A673 (cell line): Measurements from ENCODE around the gene WDR43. TPM values are rescaled to one million over a fixed set of nuclear protein-coding genes. Genes with fewer than 3 reads are reported as not detected.

ENCODE experiments used
- BruUV-seq: library from RNA; stranded (reverse); fragments of 400-500 nt; replicated peaks from 2 replicates; lab custom pipeline; 2021; lab: Mats Ljungman, UMichigan
- CTCF ChIA-PET: fragments of 300-600 bp; sonication (Branson Sonifier 250); formaldehyde crosslinking; loops from one replicate; lab custom pipeline; 2022; ENCODE audit warnings: antibody characterized with exemption; lab: Charles Lee
- POLR2A ChIA-PET: fragments of 300-600 bp; sonication (Branson Sonifier 250); formaldehyde crosslinking; loops from one replicate; lab custom pipeline; 2022; ENCODE audit warnings: antibody characterized with exemption; ENCODE audit not compliant: low non-redundant PET; lab: Charles Lee
- DNase-seq: peaks from one replicate; pipeline ENCODE4 v3.0.0-alpha.2; 2015; ENCODE audit warnings: low spot score
- H3K27ac ChIP-seq: fragments of 200-600 bp; sonication (generic); 2 replicates; pipeline ENCODE4 v1.5.1; 2016; ENCODE audit warnings: mixed run types, low read depth, mild to moderate bottlenecking, mixed read lengths, antibody characterized with exemption, low read length; ENCODE audit not compliant: poor library complexity, severe bottlenecking
- H3K27me3 ChIP-seq: fragments of 200-600 bp; sonication (generic); replicated peaks from 2 replicates; pipeline ENCODE4 v1.6.1; 2017; ENCODE audit warnings: mixed run types, low read depth, mild to moderate bottlenecking, mixed read lengths, antibody characterized with exemption, low read length; ENCODE audit not compliant: insufficient read depth, poor library complexity
- H3K36me3 ChIP-seq: fragments of 200-600 bp; sonication (generic); 2 replicates; pipeline ENCODE4 v1.6.1; 2016; ENCODE audit warnings: mixed run types, mild to moderate bottlenecking, mixed read lengths, antibody characterized with exemption, low read length; ENCODE audit not compliant: insufficient read depth, poor library complexity, severe bottlenecking
- H3K4me1 ChIP-seq: fragments of 200-600 bp; sonication (generic); 2 replicates; pipeline ENCODE4 v1.6.1; 2017; ENCODE audit warnings: mixed run types, mild to moderate bottlenecking, mixed read lengths, antibody characterized with exemption, low read length; ENCODE audit not compliant: insufficient read depth, poor library complexity, severe bottlenecking
- H3K4me3 ChIP-seq: fragments of 200-600 bp; sonication (generic); 2 replicates; pipeline ENCODE4 v1.5.1; 2016; ENCODE audit warnings: low read depth, mixed run types, mild to moderate bottlenecking, mixed read lengths, low read length; ENCODE audit not compliant: poor library complexity, severe bottlenecking
- H3K9me3 ChIP-seq: fragments of 200-600 bp; sonication (generic); 2 replicates; pipeline ENCODE4 v1.6.1; 2016; ENCODE audit warnings: mixed run types, low read depth, mild to moderate bottlenecking, mixed read lengths, antibody characterized with exemption, low read length; ENCODE audit not compliant: poor library complexity, severe bottlenecking
- EZH2 ChIP-seq: fragments of 200-600 bp; sonication (generic); IDR thresholded peaks from 2 replicates; pipeline ENCODE4 v1.6.1; 2017; ENCODE audit warnings: borderline replicate concordance, low read depth, mild to moderate bottlenecking, mixed read lengths, antibody characterized with exemption, low read length; ENCODE audit not compliant: poor library complexity, severe bottlenecking
- intact Hi-C: fragments of 100-400 bp; cut with micrococcal nuclease; formaldehyde crosslinking; loops from one replicate; pipeline ENCODE4 v1.10.0; 2022; ENCODE audit not compliant: unreplicated experiment
- total RNA-seq: library from RNA; stranded (reverse); gene quantifications from 2 replicates; pipeline ENCODE4 v1.2.3, GENCODE V29; 2021
- TF ChIP-seq, protein P1 (sequence below): fragments of 300-800, 200-600 bp; sonication (generic); conservative IDR thresholded peaks from 2 replicates; pipeline ENCODE4 v1.5.1; 2017; ENCODE audit warnings: low read depth, mild to moderate bottlenecking, antibody characterized with exemption, low read length, moderate library complexity, mixed read lengths

WDR43 gene
- total RNA-seq, 1 experiment from 2014 or later, result 145 TPM

DNA sequence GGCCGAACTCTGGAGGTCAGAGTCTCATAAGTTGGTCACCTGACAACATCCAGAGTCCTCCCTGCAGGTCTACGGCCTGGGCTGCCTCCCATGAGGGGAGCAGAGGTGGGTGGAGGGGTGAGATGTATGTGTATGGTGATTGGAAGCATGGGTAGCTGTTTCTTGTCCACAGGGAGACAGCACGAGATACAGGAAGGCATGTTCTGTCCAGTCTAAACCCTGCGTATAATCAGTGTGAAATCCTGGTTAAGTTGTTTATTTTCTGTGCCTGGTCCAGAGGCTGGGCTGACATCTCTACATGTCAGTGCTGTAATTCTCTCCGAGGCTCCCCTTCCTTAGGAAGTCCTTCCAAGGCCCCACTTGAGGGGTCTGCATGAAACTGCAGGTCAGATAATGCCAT lies 95.5 kb downstream of the WDR43 start:
- CTCF ChIA-PET, result no interaction called here
- no peak overlapping the region for H3K27ac ChIP-seq
- H3K4me1 ChIP-seq, result no peaks in the 10 kb centered on the region
- TF ChIP-seq EZH2, result no peak
- TF ChIP-seq, protein P1, sequence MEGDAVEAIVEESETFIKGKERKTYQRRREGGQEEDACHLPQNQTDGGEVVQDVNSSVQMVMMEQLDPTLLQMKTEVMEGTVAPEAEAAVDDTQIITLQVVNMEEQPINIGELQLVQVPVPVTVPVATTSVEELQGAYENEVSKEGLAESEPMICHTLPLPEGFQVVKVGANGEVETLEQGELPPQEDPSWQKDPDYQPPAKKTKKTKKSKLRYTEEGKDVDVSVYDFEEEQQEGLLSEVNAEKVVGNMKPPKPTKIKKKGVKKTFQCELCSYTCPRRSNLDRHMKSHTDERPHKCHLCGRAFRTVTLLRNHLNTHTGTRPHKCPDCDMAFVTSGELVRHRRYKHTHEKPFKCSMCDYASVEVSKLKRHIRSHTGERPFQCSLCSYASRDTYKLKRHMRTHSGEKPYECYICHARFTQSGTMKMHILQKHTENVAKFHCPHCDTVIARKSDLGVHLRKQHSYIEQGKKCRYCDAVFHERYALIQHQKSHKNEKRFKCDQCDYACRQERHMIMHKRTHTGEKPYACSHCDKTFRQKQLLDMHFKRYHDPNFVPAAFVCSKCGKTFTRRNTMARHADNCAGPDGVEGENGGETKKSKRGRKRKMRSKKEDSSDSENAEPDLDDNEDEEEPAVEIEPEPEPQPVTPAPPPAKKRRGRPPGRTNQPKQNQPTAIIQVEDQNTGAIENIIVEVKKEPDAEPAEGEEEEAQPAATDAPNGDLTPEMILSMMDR, result no peak
- no TSS peak for BruUV-seq
- H3K4me3 ChIP-seq, result no peak overlapping the region
- H3K27me3 ChIP-seq, result no peaks in the 10 kb centered on the region
- no peak for DNase-seq
- intact Hi-C loops, result no loop called here
- POLR2A ChIA-PET, result no interaction called here
- no peaks in the 10 kb centered on the region for H3K9me3 ChIP-seq
- no peaks in the 10 kb centered on the region for H3K36me3 ChIP-seq

DNA sequence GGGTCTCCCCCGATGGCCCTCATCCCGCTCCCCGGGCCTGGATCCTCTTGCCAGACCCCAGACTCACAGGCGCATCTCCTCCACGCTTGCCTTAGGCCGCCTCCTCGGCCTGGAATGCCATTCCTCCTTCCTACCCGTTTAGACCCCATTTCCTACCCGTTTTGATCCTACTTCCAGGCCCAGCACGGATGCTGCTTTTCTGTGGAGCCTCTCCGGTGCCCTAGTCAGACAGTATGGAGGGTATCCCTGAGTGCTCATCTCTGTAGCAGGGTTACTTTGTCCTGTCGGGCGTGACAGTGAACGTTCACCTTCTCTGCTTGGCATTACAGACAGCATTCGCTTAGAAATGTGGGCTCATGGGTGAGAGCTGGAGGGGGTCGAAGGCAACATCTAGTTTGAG lies 96.0 kb downstream of the WDR43 start:
- Histone ChIP-seq H3K9me3 (no peaks in the 10 kb centered on the region), H3K27ac (no peak overlapping the region)
- CTCF ChIA-PET, result no interaction called here

DNA sequence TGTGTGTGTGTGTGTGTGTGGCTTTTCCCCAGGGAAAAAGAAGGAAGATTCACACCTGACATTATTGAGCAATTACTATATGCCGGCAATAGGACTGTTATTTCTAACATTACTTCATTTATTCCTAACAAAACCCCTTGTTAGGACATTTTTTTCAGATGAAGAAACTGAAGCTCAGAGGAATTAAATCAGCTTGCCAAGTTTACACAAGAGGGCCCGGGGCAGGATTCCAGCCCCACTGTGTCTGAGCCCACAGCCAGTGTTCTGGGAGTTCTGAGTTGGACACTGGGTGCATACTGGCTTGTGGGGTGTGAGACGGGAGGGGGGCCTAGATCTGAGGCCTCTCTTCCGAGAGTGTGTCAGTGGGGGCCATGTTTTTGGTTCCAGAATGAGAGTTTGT lies 96.6 kb downstream of the WDR43 start:
- no peak for DNase-seq
- Histone ChIP-seq H3K36me3 (no peaks in the 10 kb centered on the region), H3K9me3 (no peaks in the 10 kb centered on the region), H3K4me3 (no peak overlapping the region), H3K4me1 (no peaks in the 10 kb centered on the region), H3K27ac (no peak overlapping the region), H3K27me3 (no peaks in the 10 kb centered on the region)
- POLR2A ChIA-PET, result no interaction called here
- CTCF ChIA-PET, result no interaction called here
- intact Hi-C loops, result no loop called here
- TF ChIP-seq, protein P1, result no peak
- TF ChIP-seq EZH2, result no peak
- BruUV-seq, result no TSS peak

More for the DNA sequence above, 96.0 kb downstream of the WDR43 start:
- no peak overlapping the region for H3K4me3 ChIP-seq
- no peaks in the 10 kb centered on the region for H3K4me1 ChIP-seq
- H3K27me3 ChIP-seq, result no peaks in the 10 kb centered on the region
- intact Hi-C loops, result no loop called here
- DNase-seq, result no peak
- no TSS peak for BruUV-seq
- H3K36me3 ChIP-seq, result no peaks in the 10 kb centered on the region
- POLR2A ChIA-PET, result no interaction called here
- no peak for TF ChIP-seq EZH2
- TF ChIP-seq, protein P1, result no peak
